ENCODE measurements around the gene MBD4.

GRCh38 chr3:129428376-129429079 lies 11.2 kb downstream of the MBD4 start, which contains the start of gene EFCAB12:
- 0 out of 3 replicates have a peak, but pooled peaks have one; percentile 23 for TF ChIP-seq BCL3 (IDR thresholded peaks at IDR 0.05)
- TF ChIP-seq CTCF (IDR thresholded peaks at IDR 0.05) = no peak
- TF ChIP-seq REST (IDR thresholded peaks at IDR 0.05) = no peak
- TF ChIP-seq POLR2A (IDR thresholded peaks at IDR 0.05; ENCODE audit: low read length) = no peak
- no peak for TF ChIP-seq SMC3 (IDR thresholded peaks at IDR 0.05)

Measured in A549 (cell line).